ENCODE measurements around the gene NUP85.

GRCh38 chr17:75219815-75220214, 14.3 kb downstream of the NUP85 start:
- TF ChIP-seq CTCF (conservative IDR thresholded peaks at IDR 0.05; ENCODE audit: low read depth in 2 of 2), result no peak
- no peak for TF ChIP-seq REST (IDR thresholded peaks at IDR 0.05; ENCODE audit: unreplicated experiment)
- TF ChIP-seq EZH2 (IDR thresholded peaks at IDR 0.05; ENCODE audit: low read depth, unreplicated experiment), result no peak
- TF ChIP-seq POLR2AphosphoS5 (IDR thresholded peaks at IDR 0.05; ENCODE audit: low read depth), result no peak
- no peak for TF ChIP-seq JUNB (IDR thresholded peaks at IDR 0.05; ENCODE audit: unreplicated experiment)
- TF ChIP-seq EZH2phosphoT487 (IDR thresholded peaks at IDR 0.05; ENCODE audit: unreplicated experiment), result no peak
- TF ChIP-seq CREB1 (CRISPR knock-in tag; IDR thresholded peaks at IDR 0.05; ENCODE audit: low read depth), result no peak
- no peak for TF ChIP-seq ZNF114 (CRISPR knock-in tag; IDR thresholded peaks at IDR 0.05)
- TF ChIP-seq, protein P1, sequence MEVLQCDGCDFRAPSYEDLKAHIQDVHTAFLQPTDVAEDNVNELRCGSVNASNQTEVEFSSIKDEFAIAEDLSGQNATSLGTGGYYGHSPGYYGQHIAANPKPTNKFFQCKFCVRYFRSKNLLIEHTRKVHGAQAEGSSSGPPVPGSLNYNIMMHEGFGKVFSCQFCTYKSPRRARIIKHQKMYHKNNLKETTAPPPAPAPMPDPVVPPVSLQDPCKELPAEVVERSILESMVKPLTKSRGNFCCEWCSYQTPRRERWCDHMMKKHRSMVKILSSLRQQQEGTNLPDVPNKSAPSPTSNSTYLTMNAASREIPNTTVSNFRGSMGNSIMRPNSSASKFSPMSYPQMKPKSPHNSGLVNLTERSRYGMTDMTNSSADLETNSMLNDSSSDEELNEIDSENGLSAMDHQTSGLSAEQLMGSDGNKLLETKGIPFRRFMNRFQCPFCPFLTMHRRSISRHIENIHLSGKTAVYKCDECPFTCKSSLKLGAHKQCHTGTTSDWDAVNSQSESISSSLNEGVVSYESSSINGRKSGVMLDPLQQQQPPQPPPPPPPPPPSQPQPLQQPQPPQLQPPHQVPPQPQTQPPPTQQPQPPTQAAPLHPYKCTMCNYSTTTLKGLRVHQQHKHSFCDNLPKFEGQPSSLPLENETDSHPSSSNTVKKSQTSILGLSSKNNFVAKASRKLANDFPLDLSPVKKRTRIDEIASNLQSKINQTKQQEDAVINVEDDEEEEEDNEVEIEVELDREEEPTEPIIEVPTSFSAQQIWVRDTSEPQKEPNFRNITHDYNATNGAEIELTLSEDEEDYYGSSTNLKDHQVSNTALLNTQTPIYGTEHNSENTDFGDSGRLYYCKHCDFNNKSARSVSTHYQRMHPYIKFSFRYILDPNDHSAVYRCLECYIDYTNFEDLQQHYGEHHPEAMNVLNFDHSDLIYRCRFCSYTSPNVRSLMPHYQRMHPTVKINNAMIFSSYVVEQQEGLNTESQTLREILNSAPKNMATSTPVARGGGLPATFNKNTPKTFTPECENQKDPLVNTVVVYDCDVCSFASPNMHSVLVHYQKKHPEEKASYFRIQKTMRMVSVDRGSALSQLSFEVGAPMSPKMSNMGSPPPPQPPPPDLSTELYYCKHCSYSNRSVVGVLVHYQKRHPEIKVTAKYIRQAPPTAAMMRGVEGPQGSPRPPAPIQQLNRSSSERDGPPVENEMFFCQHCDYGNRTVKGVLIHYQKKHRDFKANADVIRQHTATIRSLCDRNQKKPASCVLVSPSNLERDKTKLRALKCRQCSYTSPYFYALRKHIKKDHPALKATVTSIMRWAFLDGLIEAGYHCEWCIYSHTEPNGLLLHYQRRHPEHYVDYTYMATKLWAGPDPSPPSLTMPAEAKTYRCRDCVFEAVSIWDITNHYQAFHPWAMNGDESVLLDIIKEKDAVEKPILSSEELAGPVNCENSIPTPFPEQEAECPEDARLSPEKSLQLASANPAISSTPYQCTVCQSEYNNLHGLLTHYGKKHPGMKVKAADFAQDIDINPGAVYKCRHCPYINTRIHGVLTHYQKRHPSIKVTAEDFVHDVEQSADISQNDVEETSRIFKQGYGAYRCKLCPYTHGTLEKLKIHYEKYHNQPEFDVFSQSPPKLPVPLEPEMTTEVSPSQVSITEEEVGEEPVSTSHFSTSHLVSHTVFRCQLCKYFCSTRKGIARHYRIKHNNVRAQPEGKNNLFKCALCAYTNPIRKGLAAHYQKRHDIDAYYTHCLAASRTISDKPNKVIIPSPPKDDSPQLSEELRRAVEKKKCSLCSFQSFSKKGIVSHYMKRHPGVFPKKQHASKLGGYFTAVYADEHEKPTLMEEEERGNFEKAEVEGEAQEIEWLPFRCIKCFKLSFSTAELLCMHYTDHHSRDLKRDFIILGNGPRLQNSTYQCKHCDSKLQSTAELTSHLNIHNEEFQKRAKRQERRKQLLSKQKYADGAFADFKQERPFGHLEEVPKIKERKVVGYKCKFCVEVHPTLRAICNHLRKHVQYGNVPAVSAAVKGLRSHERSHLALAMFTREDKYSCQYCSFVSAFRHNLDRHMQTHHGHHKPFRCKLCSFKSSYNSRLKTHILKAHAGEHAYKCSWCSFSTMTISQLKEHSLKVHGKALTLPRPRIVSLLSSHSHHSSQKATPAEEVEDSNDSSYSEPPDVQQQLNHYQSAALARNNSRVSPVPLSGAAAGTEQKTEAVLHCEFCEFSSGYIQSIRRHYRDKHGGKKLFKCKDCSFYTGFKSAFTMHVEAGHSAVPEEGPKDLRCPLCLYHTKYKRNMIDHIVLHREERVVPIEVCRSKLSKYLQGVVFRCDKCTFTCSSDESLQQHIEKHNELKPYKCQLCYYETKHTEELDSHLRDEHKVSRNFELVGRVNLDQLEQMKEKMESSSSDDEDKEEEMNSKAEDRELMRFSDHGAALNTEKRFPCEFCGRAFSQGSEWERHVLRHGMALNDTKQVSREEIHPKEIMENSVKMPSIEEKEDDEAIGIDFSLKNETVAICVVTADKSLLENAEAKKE (CRISPR knock-in tag; IDR thresholded peaks at IDR 0.05), result no peak
- no peak for TF ChIP-seq NANOG (IDR thresholded peaks at IDR 0.05; ENCODE audit: borderline replicate concordance)
- TF ChIP-seq ETS1 (IDR thresholded peaks at IDR 0.05), result no peak
- TF ChIP-seq ZNF331 (CRISPR knock-in tag; IDR thresholded peaks at IDR 0.05; ENCODE audit: low read depth), result no peak

All from GM23338 (cell line).